Fibroblast of the conjunctiva (primary cell): ENCODE data around the gene ETFA.

Experiments
- DNase-seq: peaks from one replicate; pipeline ENCODE4 v3.0.0-alpha.2; 2010; ENCODE audit warnings: low read depth

ETFA gene

DNA sequence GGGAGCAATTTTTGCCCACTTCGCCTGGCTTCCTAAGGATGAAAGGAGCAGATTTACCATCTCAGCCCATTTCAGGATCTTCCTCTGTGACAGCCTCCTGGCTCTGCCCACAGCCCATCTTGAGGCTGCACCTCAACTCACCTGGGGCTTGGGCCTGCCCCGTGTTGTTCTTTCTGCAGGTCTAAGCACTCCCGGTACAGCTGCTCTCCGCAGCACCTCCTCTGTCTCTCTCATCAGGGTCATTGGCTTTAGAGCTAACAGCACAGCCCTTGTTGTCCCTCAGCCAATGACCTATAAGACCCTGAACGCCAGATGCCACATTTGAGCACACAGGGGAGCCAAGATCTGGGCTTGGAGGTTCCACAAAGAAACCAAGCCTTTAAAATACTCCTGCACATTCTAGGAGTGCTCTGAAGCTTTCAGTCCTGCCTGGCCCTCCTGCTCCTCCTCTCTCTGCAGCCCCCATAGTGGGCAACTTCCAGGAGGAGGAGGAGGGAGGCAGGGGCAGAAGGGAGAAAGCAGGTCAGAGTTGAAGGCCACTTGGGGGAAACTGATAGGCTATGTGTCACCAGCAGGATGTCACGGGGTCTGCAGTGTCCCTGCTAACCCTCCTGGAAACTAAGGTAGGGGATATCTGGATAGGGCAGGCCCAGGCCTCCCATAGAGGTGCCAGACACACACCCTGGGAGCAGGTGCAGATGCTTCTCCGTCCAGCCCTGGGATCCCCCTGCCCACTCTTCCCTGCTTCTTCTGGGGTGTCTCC lies 115.6 kb downstream of the ETFA start:
- no peak for DNase-seq

GRCh38 chr15:76193934-76194333 lies 117.3 kb downstream of the ETFA start:
- DNase-seq = no peak

- DNase-seq = no peak
These were observed 118.6 kb downstream of the ETFA start for GRCh38 chr15:76192715-76193114.

- DNase-seq = no peak
These were observed 119.6 kb downstream of the ETFA start for GRCh38 chr15:76191539-76192244.

GRCh38 chr15:76190751-76191538 lies 120.3 kb downstream of the ETFA start:
- DNase-seq = peak; percentile 54

- DNase-seq = no peak
These were observed 121.2 kb downstream of the ETFA start for GRCh38 chr15:76190070-76190564.

GRCh38 chr15:76189106-76189505 lies 122.2 kb downstream of the ETFA start:
- no peak for DNase-seq

GRCh38 chr15:76187163-76187562 lies 124.1 kb downstream of the ETFA start:
- DNase-seq = no peak

GRCh38 chr15:76185716-76186115 lies 125.6 kb downstream of the ETFA start:
- peak; percentile 68 for DNase-seq

DNA sequence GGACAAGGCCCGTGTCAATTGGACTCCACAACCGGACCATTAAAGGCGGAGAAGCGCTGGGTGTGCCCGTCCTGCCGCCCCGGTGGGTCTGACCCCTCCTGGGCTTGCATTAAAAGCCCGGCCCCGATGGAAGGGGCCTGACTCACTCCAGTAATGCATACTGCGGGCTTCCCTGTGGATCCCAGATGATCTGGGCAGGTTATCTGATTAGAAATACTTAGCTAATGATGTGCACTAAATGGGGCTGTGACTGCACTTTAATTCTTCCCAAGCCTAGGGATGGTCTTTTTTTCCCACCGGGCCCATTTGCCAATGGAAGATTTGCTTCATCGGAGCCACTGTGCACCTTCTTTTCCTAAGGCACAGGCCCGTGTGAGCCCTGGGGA lies 126.6 kb downstream of the ETFA start:
- no peak for DNase-seq

DNA sequence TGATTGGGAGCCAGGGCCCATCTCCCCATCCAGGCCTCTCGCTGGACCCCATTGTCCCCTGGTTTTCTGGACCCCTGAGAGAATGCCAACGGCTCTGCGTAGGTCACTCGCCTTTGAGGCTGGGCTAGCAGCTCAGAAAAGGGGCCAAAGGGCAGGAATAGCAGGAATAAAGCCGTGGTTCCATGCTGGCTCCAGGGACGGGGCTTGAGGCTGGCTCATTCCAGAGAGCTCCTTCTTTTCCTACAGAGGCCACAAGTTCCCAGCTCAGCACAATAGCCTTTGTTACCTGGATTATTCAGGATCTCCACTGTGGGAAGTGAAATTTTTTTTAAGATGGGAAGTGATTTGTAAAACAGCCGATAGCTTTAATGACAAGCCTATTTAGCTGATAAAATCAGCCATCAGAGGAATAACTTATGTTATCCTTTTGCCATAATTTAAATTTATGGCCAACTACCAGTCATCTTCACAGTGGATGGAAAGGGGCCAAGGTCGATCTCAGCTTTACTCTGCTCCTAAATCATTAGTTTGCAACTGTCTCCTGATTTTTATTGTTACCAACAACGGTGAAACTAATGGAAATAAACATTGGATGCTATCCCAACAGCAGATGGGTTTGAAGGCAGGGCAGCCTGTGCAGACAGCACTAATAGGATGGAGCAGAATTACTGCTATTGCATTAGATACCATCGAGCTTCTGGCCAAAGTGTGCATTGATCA lies 127.2 kb downstream of the ETFA start:
- no peak for DNase-seq

GRCh38 chr15:76181705-76182107 lies 129.6 kb downstream of the ETFA start:
- DNase-seq = no peak

DNA sequence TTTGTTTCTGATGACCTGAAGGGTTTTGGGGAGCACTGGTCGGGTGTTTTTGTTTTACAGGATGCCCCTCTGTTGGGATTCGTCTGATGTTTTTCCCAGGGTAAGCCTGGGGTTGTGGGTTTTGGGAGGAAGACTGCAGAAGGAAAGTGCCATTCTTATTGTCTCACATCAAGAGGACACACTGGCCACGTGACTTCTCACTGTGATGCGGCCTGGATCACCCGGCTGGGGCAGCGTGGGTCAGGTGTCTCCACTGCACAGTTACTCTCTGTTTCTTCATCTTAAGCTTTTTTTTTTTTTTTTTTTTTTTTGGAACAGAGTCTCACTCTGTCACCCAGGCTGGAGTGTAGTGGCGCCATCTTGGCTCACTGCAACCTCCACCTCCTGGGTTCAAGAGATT lies 130.9 kb downstream of the ETFA start:
- no peak for DNase-seq

DNA sequence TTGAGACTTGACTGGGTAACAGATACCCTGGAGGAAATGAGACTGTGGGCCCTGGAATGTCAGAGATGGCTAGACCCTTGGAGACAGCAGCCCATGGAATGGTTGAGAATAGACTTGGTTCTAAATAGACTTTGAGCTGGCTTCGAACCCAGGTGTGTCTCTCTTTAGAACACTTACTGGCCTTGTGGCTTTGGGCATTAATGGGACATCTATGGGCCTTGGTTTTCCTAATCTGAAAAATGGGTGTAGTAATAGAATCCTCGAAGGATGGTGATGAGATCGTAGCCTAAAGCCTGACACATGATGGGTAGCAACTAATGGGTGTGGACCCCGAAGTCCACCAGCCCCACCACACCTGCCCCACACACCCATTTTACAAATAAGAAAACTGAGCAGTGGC lies 132.2 kb downstream of the ETFA start:
- no peak for DNase-seq

DNA sequence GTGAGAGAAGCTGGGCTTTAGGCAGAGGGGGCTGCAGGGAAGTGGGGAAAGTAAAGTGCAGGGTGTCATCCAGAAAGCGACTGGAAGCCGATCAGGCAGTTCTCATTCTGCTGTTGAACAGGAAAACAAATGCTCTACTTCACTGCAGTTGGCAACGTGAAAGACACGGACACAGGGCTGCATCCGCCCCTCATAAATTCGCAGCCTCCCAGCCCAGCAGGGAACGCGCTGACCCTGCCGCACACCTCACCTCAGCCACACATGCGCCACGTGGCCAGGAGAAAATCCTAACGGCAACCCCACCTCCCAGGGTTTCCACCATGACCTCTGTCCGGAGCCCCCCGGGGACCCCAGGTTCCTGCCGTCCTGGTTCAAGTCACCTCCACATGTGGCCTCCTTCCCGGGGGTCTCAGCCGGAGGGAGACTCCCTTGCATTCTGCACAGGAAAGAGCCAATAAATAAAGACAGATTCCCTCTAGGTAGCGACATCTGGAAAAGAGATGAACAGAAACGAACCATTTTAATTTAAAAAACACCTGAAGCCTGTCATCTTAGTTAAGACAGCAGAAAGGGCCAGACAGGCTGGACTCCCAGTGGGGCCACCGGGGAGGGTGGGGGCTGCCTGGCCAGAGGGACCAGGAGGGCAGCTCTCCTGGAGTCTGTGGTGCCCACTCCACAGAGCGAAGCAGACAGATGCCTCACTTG lies 132.8 kb downstream of the ETFA start:
- no peak for DNase-seq

DNA sequence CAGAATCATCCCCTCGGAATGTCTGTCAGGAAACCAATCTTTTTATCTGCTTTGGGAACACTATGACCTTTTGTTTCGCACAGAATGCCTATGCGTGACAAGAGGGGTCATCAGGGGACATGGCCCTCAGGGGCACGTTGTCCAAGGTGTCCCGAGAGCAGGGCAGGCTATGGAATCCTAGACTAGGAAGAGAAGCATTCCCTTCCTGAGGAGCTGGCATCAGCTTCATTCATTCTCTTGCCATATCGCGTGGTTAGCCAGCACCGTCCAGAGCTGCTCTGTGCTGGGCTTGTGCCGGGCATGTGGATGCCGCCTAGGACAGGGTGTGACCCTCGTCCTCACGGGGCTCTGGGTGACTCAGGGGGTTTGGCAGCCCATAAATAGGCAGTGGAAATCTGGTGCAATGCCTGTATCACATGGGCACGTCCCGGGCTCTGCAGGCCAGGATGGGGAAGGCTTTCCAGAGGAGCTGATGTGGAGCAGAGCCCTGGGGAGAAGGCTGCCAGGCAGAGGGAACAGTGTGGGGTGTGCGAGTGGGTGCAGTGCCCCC lies 133.7 kb downstream of the ETFA start:
- DNase-seq = peak; percentile 36

DNA sequence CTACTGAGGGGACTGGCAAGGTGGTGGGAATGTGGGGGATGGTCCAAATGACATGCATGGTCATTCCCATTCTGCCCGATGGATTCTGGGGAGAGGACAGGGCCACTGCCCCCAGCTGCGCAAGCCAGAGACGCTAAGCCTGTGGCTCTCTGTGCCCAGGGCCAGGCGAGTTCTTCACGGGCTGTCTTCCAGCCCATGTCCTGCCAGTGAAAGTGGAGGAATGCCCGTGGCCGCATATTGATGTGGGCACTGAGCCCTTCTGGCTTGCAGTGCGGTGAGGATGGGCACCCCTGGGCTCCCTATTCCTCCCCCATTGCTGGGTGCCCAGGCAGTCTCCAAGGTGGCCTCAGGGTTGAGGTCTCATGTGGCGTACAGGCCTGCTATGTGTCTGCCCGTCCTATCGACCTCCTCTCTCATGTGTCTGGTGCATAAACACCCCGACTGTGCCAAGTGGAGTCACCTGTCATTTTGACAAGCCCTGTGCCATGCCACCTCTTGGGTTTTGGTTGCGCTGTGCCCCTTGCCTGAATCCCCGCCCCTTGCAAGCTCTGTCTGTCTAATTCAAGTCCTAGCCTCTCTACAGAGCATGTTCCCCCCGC lies 134.7 kb downstream of the ETFA start:
- DNase-seq = no peak

- DNase-seq = no peak
These were observed 135.2 kb downstream of the ETFA start for GRCh38 chr15:76176059-76176458.

GRCh38 chr15:76175442-76175841 lies 135.8 kb downstream of the ETFA start:
- no peak for DNase-seq

DNA sequence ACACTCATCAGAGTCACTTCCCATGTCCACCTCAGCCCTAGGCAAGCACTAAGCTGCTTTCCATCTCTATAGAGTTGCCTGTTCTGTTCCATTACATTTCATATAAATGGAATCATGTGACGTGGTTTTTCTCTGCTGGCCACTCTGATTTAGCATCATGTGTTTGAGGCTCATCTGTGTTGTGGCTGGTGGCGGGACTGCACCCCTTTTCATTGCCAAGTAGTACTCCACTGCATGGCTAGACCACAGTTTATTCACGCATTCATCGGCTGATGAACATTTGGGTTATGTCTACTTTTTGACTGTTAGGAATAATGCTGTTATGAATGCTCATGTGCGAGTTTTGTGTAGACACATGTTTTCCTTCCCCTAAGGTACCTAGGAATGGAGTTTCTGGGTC lies 136.6 kb downstream of the ETFA start:
- no peak for DNase-seq
